Endothelial cell of umbilical vein (primary cell): Measurements from ENCODE around the gene EFCC1. TPM values are rescaled to one million over a fixed set of nuclear protein-coding genes. Genes with fewer than 3 reads are reported as not detected.

Experiments used
- BruUV-seq: library from RNA; stranded (reverse); fragments of 400-500 nt; replicated peaks from 2 replicates; lab custom pipeline; 2021; lab: Mats Ljungman, UMichigan
- CTCF ChIA-PET: fragments of 300-600, 350-600 bp; sonication (Branson Sonifier 250); formaldehyde crosslinking; loops from one replicate; lab custom pipeline; 2021; ENCODE audit warnings: antibody characterized with exemption, inconsistent platforms; lab: Charles Lee
- POLR2A ChIA-PET: fragments of 300-600, 350-600 bp; sonication (Branson Sonifier 250); formaldehyde crosslinking; loops from one replicate; lab custom pipeline; 2021; ENCODE audit warnings: antibody characterized with exemption, inconsistent platforms; lab: Charles Lee
- DNase-seq: peaks from one replicate; pipeline ENCODE4 v3.0.0-alpha.2; 2011; ENCODE audit warnings: low read depth, low spot score
- FAIRE-seq: peaks from 2 replicates; lab custom pipeline; 2011; peaks lifted over from hg19 to GRCh38; lab: Jason Lieb, UNC
- H2AFZ ChIP-seq: 2 replicates; pipeline ENCODE4 v1.6.0; 2012; ENCODE audit warnings: low read depth, low read length, control low read depth, inconsistent platforms
- H3K27ac ChIP-seq: 2 replicates; pipeline ENCODE4 v1.5.1; 2011; ENCODE audit warnings: low read depth, mild to moderate bottlenecking, control low read depth, low read length, moderate library complexity; ENCODE audit not compliant: insufficient read depth
- H3K27me3 ChIP-seq, 2 experiments: 2 replicates each; pipeline versions ENCODE4 v1.6.0 to v1.6.1; 2011; ENCODE audit warnings: low read length in 2 of 2, mixed read lengths in 1 of 2; ENCODE audit not compliant: control insufficient read depth in 2 of 2, insufficient read depth in 2 of 2
- H3K36me3 ChIP-seq, 2 experiments: 2 replicates in 1 of 2; 3 replicates in 1 of 2; pipeline ENCODE4 v1.5.1; 2011; ENCODE audit warnings: low read length in 2 of 2, mild to moderate bottlenecking in 1 of 2, moderate library complexity in 1 of 2; ENCODE audit not compliant: control insufficient read depth in 2 of 2, insufficient read depth in 2 of 2; ENCODE audit errors: extremely low read depth in 1 of 2
- H3K4me1 ChIP-seq: 3 replicates; pipeline ENCODE4 v1.5.1; 2011; ENCODE audit warnings: mild to moderate bottlenecking, low read length; ENCODE audit not compliant: control insufficient read depth, insufficient read depth; ENCODE audit errors: extremely low read depth
- H3K4me2 ChIP-seq: 2 replicates; pipeline ENCODE4 v1.6.1; 2011; ENCODE audit warnings: low read length, control low read depth, mixed read lengths; ENCODE audit not compliant: insufficient read depth
- H3K4me3 ChIP-seq, 3 experiments: fragments of 200-600 bp in 1 of 3; sonication (generic), shearing (Covaris generic) in 1 of 3; replicated peaks in 1 of 3; 2 replicates each; pipeline ENCODE4 v1.5.1; 2011 to 2016; ENCODE audit warnings: control low read depth in 3 of 3, low read length in 3 of 3, mild to moderate bottlenecking in 2 of 3, inconsistent platforms in 1 of 3, low read depth in 1 of 3, moderate library complexity in 1 of 3; ENCODE audit not compliant: insufficient read depth in 1 of 3
- H3K79me2 ChIP-seq: 2 replicates; pipeline ENCODE4 v1.6.0; 2012; ENCODE audit warnings: low read length, inconsistent platforms; ENCODE audit not compliant: control insufficient read depth, insufficient read depth
- H3K9ac ChIP-seq: replicated peaks from 2 replicates; pipeline ENCODE3; 2011; ENCODE audit warnings: low read length, control low read depth; ENCODE audit not compliant: insufficient read depth; ENCODE audit errors: extremely low read depth
- H3K9me1 ChIP-seq: replicated peaks from 3 replicates; pipeline ENCODE4 v1.6.0; 2011; ENCODE audit warnings: mild to moderate bottlenecking, low read length; ENCODE audit not compliant: control insufficient read depth, insufficient read depth; ENCODE audit errors: extremely low read depth
- H3K9me3 ChIP-seq: replicated peaks from 2 replicates; pipeline ENCODE4 v1.5.1; 2012; ENCODE audit warnings: low read length, inconsistent platforms; ENCODE audit not compliant: control insufficient read depth, insufficient read depth
- H4K20me1 ChIP-seq: replicated peaks from 2 replicates; pipeline ENCODE3; 2011; ENCODE audit warnings: mild to moderate bottlenecking, low read length; ENCODE audit not compliant: control insufficient read depth, insufficient read depth; ENCODE audit errors: extremely low read depth
- CTCF ChIP-seq, 2 donors: IDR thresholded peaks; 1 replicate in 1 of 2; 2 replicates in 1 of 2; pipeline ENCODE4 v1.5.1; 2011; ENCODE audit warnings: low read length in 2 of 2, mild to moderate bottlenecking in 2 of 2, moderate library complexity in 2 of 2, control low read depth in 1 of 2, inconsistent platforms in 1 of 2, low read depth in 1 of 2; ENCODE audit not compliant: insufficient read depth in 1 of 2; ENCODE audit errors: extremely low read depth in 1 of 2
- EZH2 ChIP-seq: IDR thresholded peaks from 2 replicates; pipeline ENCODE4 v1.6.1; 2012; ENCODE audit warnings: borderline replicate concordance, low read depth, mild to moderate bottlenecking, moderate library complexity, low read length, inconsistent platforms; ENCODE audit not compliant: severe bottlenecking
- FOS ChIP-seq: IDR thresholded peaks from 2 replicates; pipeline ENCODE4 v1.6.1; 2011; ENCODE audit warnings: mild to moderate bottlenecking, low read length, moderate library complexity, borderline replicate concordance; ENCODE audit not compliant: insufficient read depth
- GATA2 ChIP-seq: IDR thresholded peaks from 2 replicates; pipeline ENCODE4 v1.7.0; 2011; ENCODE audit warnings: low read depth, mild to moderate bottlenecking, moderate library complexity, mixed read lengths, low read length; ENCODE audit not compliant: insufficient read length, insufficient read depth
- JUN ChIP-seq: IDR thresholded peaks from 2 replicates; pipeline ENCODE4 v1.6.1; 2011; ENCODE audit warnings: borderline replicate concordance, low read depth; ENCODE audit not compliant: insufficient read length, insufficient read depth
- MYC ChIP-seq: IDR thresholded peaks from one replicate; pipeline ENCODE4 v1.6.1; 2011; ENCODE audit warnings: mild to moderate bottlenecking, low read depth, low read length
- POLR2A ChIP-seq: IDR thresholded peaks from 2 replicates; pipeline ENCODE4 v1.6.1; 2012; ENCODE audit warnings: low read depth, mild to moderate bottlenecking, control low read depth, low read length
- POLR2AphosphoS5 ChIP-seq: IDR thresholded peaks from 2 replicates; pipeline ENCODE4 v1.6.1; 2012; ENCODE audit warnings: low read depth, mild to moderate bottlenecking, control low read depth, low read length, moderate library complexity; ENCODE audit not compliant: insufficient read depth
- dilution Hi-C: fragments of 300-500 bp; cut with MboI; formaldehyde crosslinking; loops from one replicate; pipeline ENCODE4 v1.15.0; 2019; ENCODE audit warnings: low sequenced_read_pairs; ENCODE audit not compliant: extremely low pct_ligation_motif_present
- intact Hi-C: fragments of 100-400 bp; cut with micrococcal nuclease; formaldehyde crosslinking; loops from one replicate; pipeline ENCODE4 v1.10.0; 2022
- polyA plus RNA-seq, 4 experiments: library from polyadenylated mRNA; depleted of rRNA in 3 of 4; stranded (reverse) in 3 of 4; unstranded in 1 of 4; fragments of >200 nt; gene quantifications; 2 replicates each; pipeline versions ENCODE4 v1.2.1 to v1.2.3, GENCODE V29; 2011 to 2012; ENCODE audit warnings: missing spikeins in 1 of 4
- total RNA-seq: library from RNA; stranded (reverse); gene quantifications from 2 replicates; pipeline ENCODE4 v1.2.3, GENCODE V29; 2021

The EFCC1 gene
- total and polyA plus RNA-seq, 2 donors (not counting 3 experiments of a cell fraction or from before 2014, with no cell fraction given): 0.73 to 1.3 TPM

- Histone ChIP-seq H3K9ac (no peak overlapping the region), H3K9me3 (no peaks in the 10 kb centered on the region), H3K4me1 (no peaks in the 10 kb centered on the region), H3K9me1 (no peaks in the 10 kb centered on the region), H3K79me2 (no peaks in the 10 kb centered on the region), H2AFZ (no peak overlapping the region), H3K36me3 (no peaks in the 10 kb centered on the region), H3K27me3 (peaks cover 0 to 2% of the 10 kb centered on the region in 2 experiments), H3K4me2 (no peak overlapping the region), H4K20me1 (no peaks in the 10 kb centered on the region), H3K27ac (no peak overlapping the region), H3K4me3 (no peak overlapping the region)
- no peak for FAIRE-seq
- POLR2A ChIA-PET: no interaction called here
- intact Hi-C loops: no loop called here
- dilution Hi-C loops: no loop called here
- DNase-seq: no peak
- no peak for TF ChIP-seq FOS
- TF ChIP-seq POLR2A: no peak
- no peak for TF ChIP-seq GATA2
- TF ChIP-seq MYC: no peak
- no peak for TF ChIP-seq EZH2
- no peak for TF ChIP-seq JUN
- no peak for TF ChIP-seq POLR2AphosphoS5
- no peak for TF ChIP-seq CTCF (IDR thresholded peaks at IDR 0.05; ENCODE audit: extremely low read depth in 1 of 2, insufficient read depth in 1 of 2, low read depth in 1 of 2, low read length in 2 of 2)
- CTCF ChIA-PET: interaction anchor here (1.4 kb wide), 1 partner anchor 18 kb away, joined by 5 read pairs; no protein-coding TSS in a partner anchor
- no TSS peak for BruUV-seq
Measured at GRCh38 chr3:128988286-128988685, 12.8 kb upstream of the EFCC1 start.
